HepG2 (cell line): Measurements from ENCODE around the gene LENG1. TPM values are rescaled to one million over a fixed set of nuclear protein-coding genes. Genes with fewer than 3 reads are reported as not detected.

Experiments used
- AGO1 ChIP-seq: fragments of 200-400 bp; formaldehyde crosslinking; IDR thresholded peaks from 2 replicates; pipeline ENCODE4 v1.6.1; 2017; ENCODE audit warnings: mild to moderate bottlenecking, low read depth, low read length, moderate library complexity; ENCODE audit not compliant: poor library complexity, severe bottlenecking
- AGO2 ChIP-seq: fragments of 200-400 bp; formaldehyde crosslinking; optimal IDR thresholded peaks from 2 replicates; pipeline ENCODE3; 2017; ENCODE audit warnings: mild to moderate bottlenecking, low read depth, low read length, moderate library complexity
- ELF3 ChIP-seq: IDR thresholded peaks from 2 replicates; pipeline ENCODE4 v1.6.1; 2016; ENCODE audit warnings: missing genetic modification reagents, missing compliant biosample characterization
- HOXA9 ChIP-seq: sonication (generic); formaldehyde crosslinking; IDR thresholded peaks from 2 replicates; pipeline ENCODE4 v1.8.1; 2022; ENCODE audit warnings: missing genetic modification reagents, mild to moderate bottlenecking, moderate library complexity, borderline replicate concordance
- PCBP1 ChIP-seq: fragments of 200-400 bp; formaldehyde crosslinking; IDR thresholded peaks from 2 replicates; pipeline ENCODE4 v1.6.1; 2017; ENCODE audit warnings: mild to moderate bottlenecking, low read depth, low read length, borderline replicate concordance
- POLR2A ChIP-seq, 2 experiments: IDR thresholded peaks; 2 replicates each; pipeline ENCODE4 v1.6.1; 2011; ENCODE audit warnings: low read depth in 2 of 2, low read length in 2 of 2, mild to moderate bottlenecking in 1 of 2, moderate library complexity in 1 of 2; ENCODE audit not compliant: insufficient read depth in 1 of 2
- SAFB2 ChIP-seq: sonication (generic); formaldehyde crosslinking; IDR thresholded peaks from 2 replicates; pipeline ENCODE4 v1.5.1; 2020; ENCODE audit warnings: missing genetic modification reagents, low read depth, mild to moderate bottlenecking, borderline replicate concordance
- TGIF2 ChIP-seq: IDR thresholded peaks from 2 replicates; pipeline ENCODE4 v1.6.1; 2016; ENCODE audit warnings: control low read depth, missing compliant biosample characterization
- XRCC5 ChIP-seq: fragments of 200-400 bp; formaldehyde crosslinking; optimal IDR thresholded peaks from 2 replicates; pipeline ENCODE3; 2017; ENCODE audit warnings: mild to moderate bottlenecking, low read length
- ZNF816 ChIP-seq: sonication (generic); formaldehyde crosslinking; IDR thresholded peaks from 2 replicates; pipeline ENCODE4 v1.8.0; 2022; ENCODE audit warnings: missing genetic modification reagents, mild to moderate bottlenecking, borderline replicate concordance
- polyA plus RNA-seq, 8 experiments: library from polyadenylated mRNA; depleted of rRNA in 3 of 8; stranded (reverse) in 7 of 8; unstranded in 1 of 8; fragments of >200 nt; fragmentation: Illumina TruSeq in 4 of 8; extraction: Trizol in 4 of 8; gene quantifications; 2 replicates each; pipeline versions ENCODE4 v1.2.1 to v1.2.3, GENCODE V29; 2011 to 2016; ENCODE audit warnings: low read depth in 4 of 8, missing spikeins in 1 of 8, mixed read lengths in 1 of 8; ENCODE audit not compliant: insufficient read depth in 1 of 8
- total RNA-seq, 5 experiments: library from RNA; depleted of rRNA; stranded (reverse); fragments of >200 nt; fragmentation: Illumina TruSeq; extraction: Trizol; gene quantifications; 2 replicates each; pipeline ENCODE4 v1.2.3, GENCODE V29; 2016; ENCODE audit warnings: low read depth in 1 of 5
- TF ChIP-seq, protein P1 (sequence below): sonication (generic); formaldehyde crosslinking; IDR thresholded peaks from 2 replicates; pipeline ENCODE4 v1.5.1; 2020; ENCODE audit warnings: missing genetic modification reagents, mild to moderate bottlenecking, borderline replicate concordance
- TF ChIP-seq, protein P2 (sequence below): IDR thresholded peaks from 2 replicates; pipeline ENCODE4 v1.6.1; 2018; ENCODE audit warnings: missing genetic modification reagents
- TF ChIP-seq, protein P3 (sequence below): sonication (generic); formaldehyde crosslinking; IDR thresholded peaks from 2 replicates; pipeline ENCODE4 v1.5.0; 2020; ENCODE audit warnings: mild to moderate bottlenecking, missing genetic modification reagents
- TF ChIP-seq, protein P4 (sequence below): IDR thresholded peaks from 2 replicates; pipeline ENCODE4 v1.6.1; 2012; ENCODE audit warnings: inconsistent platforms
- TF ChIP-seq, protein P5 (sequence below): sonication (generic); formaldehyde crosslinking; IDR thresholded peaks from 2 replicates; pipeline ENCODE4 v1.8.1; 2023; ENCODE audit warnings: mild to moderate bottlenecking, missing genetic modification reagents
- TF ChIP-seq, protein P6 (sequence below): sonication (generic); formaldehyde crosslinking; IDR thresholded peaks from 2 replicates; pipeline ENCODE4 v1.8.0; 2022; ENCODE audit warnings: mild to moderate bottlenecking, missing genetic modification reagents, moderate library complexity

The LENG1 gene
- total and polyA plus RNA-seq, 2 of the 13 experiments (the other 11 are each of a cell fraction or from before 2014, with no cell fraction given) = 1.8 to 3.8 TPM

DNA sequence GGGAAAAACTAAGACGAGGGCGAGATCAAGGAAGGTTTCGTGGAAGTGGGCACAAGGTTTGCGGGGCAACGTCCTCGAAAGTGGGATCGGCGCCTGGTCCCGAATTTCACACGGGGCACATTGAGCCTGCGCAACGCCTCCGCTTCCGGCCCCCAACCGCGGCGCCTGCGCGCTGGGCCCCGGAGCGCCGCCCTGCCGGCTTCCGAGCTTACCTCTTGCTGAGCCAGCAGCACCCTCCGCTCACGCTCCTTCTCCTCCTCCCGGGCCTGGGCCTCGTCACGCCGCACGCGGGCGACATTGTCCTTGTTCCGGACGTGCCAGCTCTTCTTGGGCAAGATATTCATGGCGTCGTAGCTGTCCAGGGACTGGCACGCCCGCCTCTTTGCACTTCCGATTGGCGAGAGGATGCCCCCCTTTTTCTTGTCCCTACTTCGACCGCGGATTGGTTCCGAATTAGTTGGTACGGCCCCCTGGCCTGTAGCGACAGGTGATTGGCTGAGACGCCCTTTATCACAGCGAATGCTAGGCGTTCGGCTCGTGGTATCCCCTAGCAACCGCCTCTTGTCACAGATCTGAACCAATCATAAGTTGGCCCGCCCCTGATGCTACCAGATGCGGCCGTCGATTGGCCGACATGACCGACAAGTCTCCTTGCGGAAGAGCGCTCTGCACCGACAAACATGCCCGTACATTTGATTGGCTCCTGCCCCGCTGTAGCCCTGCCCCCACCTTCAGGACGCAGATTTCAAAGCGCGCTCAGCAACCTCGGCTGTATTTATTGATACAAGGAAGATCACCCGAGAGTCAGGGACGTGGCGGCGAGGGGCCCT, at the start of gene LENG1 (continued):
- TF ChIP-seq, protein P1, sequence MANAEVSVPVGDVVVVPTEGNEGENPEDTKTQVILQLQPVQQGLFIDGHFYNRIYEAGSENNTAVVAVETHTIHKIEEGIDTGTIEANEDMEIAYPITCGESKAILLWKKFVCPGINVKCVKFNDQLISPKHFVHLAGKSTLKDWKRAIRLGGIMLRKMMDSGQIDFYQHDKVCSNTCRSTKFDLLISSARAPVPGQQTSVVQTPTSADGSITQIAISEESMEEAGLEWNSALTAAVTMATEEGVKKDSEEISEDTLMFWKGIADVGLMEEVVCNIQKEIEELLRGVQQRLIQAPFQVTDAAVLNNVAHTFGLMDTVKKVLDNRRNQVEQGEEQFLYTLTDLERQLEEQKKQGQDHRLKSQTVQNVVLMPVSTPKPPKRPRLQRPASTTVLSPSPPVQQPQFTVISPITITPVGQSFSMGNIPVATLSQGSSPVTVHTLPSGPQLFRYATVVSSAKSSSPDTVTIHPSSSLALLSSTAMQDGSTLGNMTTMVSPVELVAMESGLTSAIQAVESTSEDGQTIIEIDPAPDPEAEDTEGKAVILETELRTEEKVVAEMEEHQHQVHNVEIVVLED (CRISPR knock-in tag) = peak; percentile 68; the same call in 1 of the 2 replicates
- TF ChIP-seq, protein P2, sequence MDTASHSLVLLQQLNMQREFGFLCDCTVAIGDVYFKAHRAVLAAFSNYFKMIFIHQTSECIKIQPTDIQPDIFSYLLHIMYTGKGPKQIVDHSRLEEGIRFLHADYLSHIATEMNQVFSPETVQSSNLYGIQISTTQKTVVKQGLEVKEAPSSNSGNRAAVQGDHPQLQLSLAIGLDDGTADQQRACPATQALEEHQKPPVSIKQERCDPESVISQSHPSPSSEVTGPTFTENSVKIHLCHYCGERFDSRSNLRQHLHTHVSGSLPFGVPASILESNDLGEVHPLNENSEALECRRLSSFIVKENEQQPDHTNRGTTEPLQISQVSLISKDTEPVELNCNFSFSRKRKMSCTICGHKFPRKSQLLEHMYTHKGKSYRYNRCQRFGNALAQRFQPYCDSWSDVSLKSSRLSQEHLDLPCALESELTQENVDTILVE = peak; percentile 51; the same call in 1 of the 2 replicates
- peak; percentile 83 for TF ChIP-seq AGO2
- peak; percentile 90 for TF ChIP-seq PCBP1
- peak; percentile 47 to 62; a peak in 2 of 4 replicates for TF ChIP-seq POLR2A (IDR thresholded peaks at IDR 0.05; ENCODE audit: insufficient read depth in 1 of 2, low read depth in 2 of 2, low read length in 2 of 2)
- peak; percentile 11 for TF ChIP-seq ELF3 (CRISPR knock-in tag)
- TF ChIP-seq AGO1 = peak; percentile 5
- no peak for TF ChIP-seq HOXA9 (CRISPR knock-in tag)
- TF ChIP-seq SAFB2 (CRISPR knock-in tag) = no peak
- TF ChIP-seq, protein P3, sequence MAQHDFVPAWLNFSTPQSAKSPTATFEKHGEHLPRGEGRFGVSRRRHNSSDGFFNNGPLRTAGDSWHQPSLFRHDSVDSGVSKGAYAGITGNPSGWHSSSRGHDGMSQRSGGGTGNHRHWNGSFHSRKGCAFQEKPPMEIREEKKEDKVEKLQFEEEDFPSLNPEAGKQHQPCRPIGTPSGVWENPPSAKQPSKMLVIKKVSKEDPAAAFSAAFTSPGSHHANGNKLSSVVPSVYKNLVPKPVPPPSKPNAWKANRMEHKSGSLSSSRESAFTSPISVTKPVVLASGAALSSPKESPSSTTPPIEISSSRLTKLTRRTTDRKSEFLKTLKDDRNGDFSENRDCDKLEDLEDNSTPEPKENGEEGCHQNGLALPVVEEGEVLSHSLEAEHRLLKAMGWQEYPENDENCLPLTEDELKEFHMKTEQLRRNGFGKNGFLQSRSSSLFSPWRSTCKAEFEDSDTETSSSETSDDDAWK (CRISPR knock-in tag) = no peak
- peak; percentile 73; the same call in 1 of the 2 replicates for TF ChIP-seq TGIF2 (CRISPR knock-in tag)
- TF ChIP-seq, protein P4, sequence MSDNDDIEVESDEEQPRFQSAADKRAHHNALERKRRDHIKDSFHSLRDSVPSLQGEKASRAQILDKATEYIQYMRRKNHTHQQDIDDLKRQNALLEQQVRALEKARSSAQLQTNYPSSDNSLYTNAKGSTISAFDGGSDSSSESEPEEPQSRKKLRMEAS = peak; percentile 81
- TF ChIP-seq, protein P5, sequence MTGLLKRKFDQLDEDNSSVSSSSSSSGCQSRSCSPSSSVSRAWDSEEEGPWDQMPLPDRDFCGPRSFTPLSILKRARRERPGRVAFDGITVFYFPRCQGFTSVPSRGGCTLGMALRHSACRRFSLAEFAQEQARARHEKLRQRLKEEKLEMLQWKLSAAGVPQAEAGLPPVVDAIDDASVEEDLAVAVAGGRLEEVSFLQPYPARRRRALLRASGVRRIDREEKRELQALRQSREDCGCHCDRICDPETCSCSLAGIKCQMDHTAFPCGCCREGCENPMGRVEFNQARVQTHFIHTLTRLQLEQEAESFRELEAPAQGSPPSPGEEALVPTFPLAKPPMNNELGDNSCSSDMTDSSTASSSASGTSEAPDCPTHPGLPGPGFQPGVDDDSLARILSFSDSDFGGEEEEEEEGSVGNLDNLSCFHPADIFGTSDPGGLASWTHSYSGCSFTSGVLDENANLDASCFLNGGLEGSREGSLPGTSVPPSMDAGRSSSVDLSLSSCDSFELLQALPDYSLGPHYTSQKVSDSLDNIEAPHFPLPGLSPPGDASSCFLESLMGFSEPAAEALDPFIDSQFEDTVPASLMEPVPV (CRISPR knock-in tag) = peak; percentile 72; the same call in 1 of the 2 replicates
- TF ChIP-seq, protein P6, sequence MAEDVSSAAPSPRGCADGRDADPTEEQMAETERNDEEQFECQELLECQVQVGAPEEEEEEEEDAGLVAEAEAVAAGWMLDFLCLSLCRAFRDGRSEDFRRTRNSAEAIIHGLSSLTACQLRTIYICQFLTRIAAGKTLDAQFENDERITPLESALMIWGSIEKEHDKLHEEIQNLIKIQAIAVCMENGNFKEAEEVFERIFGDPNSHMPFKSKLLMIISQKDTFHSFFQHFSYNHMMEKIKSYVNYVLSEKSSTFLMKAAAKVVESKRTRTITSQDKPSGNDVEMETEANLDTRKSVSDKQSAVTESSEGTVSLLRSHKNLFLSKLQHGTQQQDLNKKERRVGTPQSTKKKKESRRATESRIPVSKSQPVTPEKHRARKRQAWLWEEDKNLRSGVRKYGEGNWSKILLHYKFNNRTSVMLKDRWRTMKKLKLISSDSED (CRISPR knock-in tag) = no peak
- TF ChIP-seq XRCC5 = peak; percentile 17
- TF ChIP-seq ZNF816 (CRISPR knock-in tag) = no peak
